Stimulated activated CD8-positive, alpha-beta memory T cell treated with anti-CD3 and anti-CD28 coated beads, Interleukin-12 subunit alpha, Interleukin-12 subunit beta, amount 100 ng/mL, for 1 hour (primary cell): ENCODE data around the gene UBE2J2.
A peak's percentile ranks its signal among the peaks of the same experiment; 100 is the strongest.

Source experiments
- DNase-seq: peaks from one replicate; pipeline ENCODE4 v3.0.0-alpha.2; 2020; ENCODE audit warnings: low read depth

UBE2J2 gene

GRCh38 chr1:1295154-1295923 is 21.7 kb upstream of the UBE2J2 start:
- DNase-seq: no peak

DNA sequence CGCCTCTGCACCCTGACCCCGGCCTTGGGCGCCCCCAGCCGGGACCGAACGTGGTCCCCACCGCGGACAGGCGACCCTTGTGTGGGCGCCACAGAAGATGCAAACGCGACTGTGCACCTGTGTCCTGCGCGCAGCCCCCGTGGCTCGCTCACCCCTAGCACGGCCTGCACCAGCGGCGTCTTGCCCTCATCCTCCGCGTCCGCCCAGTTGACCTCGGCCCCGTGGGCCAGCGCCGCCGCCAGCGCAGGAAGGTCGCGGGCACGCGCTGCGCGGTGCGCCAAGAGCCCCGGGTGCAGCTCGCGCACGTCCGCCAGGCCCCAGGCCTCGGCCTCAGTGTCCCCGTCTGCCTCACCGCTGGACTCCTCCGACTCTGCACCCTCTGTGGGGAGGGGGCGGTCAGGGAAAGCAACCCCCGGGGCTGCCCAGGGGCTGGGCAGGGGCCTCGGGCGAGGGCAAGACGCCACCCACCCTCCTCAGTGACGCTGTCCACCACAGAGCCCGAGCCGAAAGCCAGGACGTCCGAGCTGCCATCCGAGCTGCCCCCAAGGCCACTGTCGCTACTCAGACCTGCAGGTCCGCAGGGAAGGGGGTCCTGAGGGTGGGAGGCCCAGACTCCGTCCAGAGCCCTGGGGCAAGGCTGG is 20.7 kb upstream of the UBE2J2 start:
- DNase-seq: no peak

GRCh38 chr1:1293263-1294249 is 19.9 kb upstream of the UBE2J2 start:
- DNase-seq: no peak

GRCh38 chr1:1292851-1293250 is 19.2 kb upstream of the UBE2J2 start:
- no peak for DNase-seq

- DNase-seq: no peak
These were observed 18.8 kb upstream of the UBE2J2 start for GRCh38 chr1:1292442-1292779.

DNA sequence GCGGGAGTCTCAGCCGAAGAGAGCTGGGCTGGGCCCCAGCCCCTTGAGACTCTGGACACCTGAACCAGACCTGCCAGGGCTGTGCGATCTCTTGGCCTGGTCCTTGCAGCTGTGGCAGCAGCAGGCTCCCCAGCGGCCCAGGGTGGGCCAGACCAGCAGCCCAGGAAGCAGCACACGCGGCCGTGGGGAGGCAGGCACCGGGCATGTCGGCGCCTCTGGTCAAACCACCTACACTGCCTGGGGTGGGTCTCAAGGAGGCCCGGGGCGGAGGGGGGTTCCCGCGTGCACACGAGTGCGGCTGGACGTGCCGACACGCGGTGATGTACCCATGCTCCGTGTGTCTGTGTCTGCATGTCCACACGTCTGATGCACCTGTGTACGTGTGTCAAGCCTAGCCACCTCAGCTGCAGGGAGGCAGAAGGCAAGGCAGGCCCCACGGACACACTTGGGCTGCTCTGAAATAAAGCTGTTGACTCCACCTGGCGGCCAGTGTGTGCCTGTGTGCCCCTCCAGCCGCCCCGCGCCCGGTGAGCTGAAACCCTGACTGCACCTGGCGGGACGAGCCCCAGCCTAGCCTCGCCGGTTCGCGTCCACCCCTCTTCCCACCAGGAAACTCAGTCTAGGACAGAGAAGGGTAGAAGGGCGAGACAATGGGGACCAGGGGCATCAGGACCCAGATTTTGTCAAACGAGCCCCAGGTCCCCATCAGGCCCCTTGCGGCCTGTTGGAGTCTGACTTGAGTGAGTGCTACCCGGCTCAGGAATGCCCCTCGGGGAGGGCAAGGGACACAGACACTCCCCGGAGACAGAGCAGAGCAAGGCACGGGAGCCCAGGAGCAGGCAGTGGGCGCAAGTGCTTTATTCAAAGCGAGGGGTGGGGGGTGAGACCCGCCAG is 18.1 kb upstream of the UBE2J2 start:
- peak; percentile 33 for DNase-seq

DNA sequence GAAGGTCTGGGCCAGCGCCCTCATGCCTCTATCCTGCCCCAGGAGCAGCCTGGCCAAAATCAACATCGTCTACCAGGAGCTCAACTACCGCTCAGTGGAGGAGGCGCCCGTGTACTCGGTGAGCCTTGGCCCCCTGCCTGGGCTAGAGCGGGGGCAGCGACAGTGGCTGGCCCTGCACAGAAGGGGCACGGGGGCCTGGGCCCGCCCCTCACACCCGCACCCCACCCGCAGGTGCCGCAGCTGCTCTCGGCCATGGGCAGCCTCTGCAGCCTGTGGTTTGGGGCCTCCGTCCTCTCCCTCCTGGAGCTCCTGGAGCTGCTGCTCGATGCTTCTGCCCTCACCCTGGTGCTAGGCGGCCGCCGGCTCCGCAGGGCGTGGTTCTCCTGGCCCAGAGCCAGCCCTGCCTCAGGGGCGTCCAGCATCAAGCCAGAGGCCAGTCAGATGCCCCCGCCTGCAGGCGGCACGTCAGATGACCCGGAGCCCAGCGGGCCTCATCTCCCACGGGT is 17.4 kb upstream of the UBE2J2 start:
- no peak for DNase-seq

DNA sequence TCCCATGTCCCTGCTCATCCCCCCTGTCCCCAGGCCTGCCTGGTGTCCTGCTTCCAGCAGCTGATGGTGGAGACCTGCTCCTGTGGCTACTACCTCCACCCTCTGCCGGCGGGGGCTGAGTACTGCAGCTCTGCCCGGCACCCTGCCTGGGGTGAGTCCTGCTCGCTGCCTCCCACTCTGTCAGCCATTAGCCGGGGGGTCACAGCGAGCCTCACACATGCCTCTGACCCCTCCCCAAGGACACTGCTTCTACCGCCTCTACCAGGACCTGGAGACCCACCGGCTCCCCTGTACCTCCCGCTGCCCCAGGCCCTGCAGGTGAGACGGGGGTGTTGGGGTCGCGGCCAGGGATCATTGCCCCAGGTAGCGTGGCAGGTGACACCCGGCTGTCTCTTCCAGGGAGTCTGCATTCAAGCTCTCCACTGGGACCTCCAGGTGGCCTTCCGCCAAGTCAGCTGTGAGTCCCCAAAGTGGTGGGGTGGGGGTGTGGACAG is 16.6 kb upstream of the UBE2J2 start:
- peak; percentile 27 for DNase-seq

- DNase-seq: no peak
These were observed 13.8 kb upstream of the UBE2J2 start for GRCh38 chr1:1287288-1288110.

GRCh38 chr1:1286313-1287261 is 12.9 kb upstream of the UBE2J2 start:
- no peak for DNase-seq

DNA sequence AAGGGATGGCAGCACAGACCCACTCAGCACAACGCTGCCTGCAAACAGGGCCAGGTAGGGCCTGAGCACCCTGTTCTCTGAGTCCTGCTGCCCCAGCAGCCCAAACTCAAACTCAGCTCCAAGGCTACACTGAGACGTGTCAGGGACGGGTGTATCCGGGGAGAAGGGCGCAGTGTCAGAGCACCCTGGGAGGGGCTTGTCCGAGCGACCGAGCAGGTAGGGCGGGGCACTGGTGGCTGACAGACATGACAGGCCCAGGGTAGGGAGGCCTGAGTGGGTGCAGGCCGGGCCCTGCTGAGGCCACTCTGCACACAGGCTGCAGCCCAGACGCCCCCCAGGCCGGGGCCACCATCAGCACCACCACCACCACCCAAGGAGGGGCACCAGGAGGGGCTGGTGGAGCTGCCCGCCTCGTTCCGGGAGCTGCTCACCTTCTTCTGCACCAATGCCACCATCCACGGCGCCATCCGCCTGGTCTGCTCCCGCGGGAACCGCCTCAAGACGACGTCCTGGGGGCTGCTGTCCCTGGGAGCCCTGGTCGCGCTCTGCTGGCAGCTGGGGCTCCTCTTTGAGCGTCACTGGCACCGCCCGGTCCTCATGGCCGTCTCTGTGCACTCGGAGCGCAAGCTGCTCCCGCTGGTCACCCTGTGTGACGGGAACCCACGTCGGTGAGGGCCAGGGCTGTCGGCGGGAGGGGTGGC is 12.1 kb upstream of the UBE2J2 start:
- DNase-seq: no peak

GRCh38 chr1:1285102-1285571 is 11.5 kb upstream of the UBE2J2 start:
- DNase-seq: no peak

GRCh38 chr1:1284221-1285101 is 10.8 kb upstream of the UBE2J2 start:
- DNase-seq: no peak

DNA sequence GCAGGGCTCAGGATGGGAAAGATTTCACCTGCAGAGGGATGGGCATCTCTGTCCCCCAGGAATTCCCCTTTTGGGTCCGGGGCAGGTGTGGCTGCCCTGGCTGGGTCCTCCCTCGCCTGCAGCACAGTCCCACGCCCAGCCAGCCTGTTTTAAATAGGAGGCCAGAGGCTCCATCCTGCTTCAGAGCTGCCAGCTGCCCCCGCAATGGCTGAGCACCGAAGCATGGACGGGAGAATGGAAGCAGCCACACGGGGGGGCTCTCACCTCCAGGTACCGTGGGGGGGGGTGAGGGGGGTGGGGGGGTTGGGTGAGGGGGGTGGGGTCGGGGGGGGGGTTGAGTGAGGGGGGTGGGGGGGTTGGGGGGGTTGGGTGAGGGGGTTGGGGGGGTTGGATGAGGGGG is 10.2 kb upstream of the UBE2J2 start:
- no peak for DNase-seq

DNA sequence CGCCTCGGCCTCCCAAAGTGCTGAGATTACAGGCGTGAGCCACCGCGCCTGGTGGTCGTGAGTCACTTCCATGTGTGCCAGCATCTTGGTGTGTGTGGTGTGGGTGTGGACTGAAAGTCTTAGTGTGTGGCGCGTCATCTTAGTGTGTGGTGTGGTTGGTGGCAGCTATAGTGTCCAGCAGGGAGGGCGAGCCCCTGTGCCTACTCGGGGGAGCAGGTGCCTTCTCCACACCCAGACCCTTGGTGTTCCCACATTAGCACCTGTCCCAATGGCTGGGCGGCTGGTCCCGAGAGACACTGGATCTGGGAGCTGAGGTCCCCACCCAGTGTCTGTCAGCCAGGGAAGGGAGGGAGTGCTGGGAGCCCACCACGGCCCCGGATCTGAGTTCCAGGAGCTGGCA is 9.3 kb upstream of the UBE2J2 start:
- DNase-seq: no peak

DNA sequence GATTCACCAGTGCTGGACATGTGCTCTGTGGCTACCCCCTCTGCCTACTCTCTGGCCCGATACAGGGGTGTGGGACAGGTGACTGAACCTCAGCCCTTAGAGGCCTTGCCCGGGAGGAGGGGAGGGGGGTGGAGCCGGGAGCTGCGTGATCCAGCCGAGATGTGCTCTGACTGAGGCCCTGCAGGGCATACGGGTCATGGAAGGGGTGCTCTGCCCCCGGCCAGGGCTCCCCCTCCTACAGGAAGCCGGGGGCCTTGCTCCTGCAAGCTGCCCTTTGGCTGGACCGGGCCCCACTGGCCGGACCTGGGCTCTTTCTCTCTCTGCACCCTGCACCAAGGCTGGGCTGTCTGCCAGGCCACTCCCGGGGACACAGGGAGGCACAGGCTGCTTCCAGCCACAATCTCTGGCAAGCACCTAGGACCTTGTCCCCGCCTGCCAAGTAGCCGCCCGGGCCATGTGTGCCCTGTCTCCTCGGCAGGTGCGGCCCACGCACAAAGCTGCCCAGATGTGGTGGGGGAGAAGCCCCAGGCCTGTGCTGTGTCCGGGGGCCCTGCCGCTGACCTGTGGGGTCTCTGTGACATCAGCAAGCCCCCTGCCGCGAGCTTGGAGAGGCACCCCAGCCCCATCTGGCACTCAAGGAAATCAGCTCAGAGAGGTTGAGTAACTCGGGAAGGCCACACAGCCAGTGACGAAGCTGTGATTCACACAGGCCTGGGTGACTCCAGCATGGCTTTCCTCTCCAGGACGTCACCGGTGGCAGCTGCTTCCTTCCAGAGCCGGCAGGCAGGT is 8.1 kb upstream of the UBE2J2 start:
- no peak for DNase-seq
